Stomach (tissue), 9 donors: ENCODE results near the gene PHACTR3. TPM values are rescaled to one million over a fixed set of nuclear protein-coding genes. Genes with fewer than 3 reads are reported as not detected.

ENCODE experiments used
- DNase-seq, 2 donors: peaks; one replicate each; pipeline versions ENCODE4 v3.0.0 to v3.0.0-alpha.2; 2013 to 2019
- H3K27ac ChIP-seq, 5 donors: fragments of 200-600 bp in 4 of 5; sonication (generic) in 4 of 5; one replicate each; pipeline ENCODE4 v1.5.1; 2013 to 2019; ENCODE audit warnings: mild to moderate bottlenecking in 1 of 5, moderate library complexity in 1 of 5
- H3K27me3 ChIP-seq, 3 donors: fragments of 200-600 bp; sonication (generic); one replicate each; pipeline ENCODE4 v1.5.1; 2017 to 2019; ENCODE audit warnings: mixed run types in 1 of 3
- H3K36me3 ChIP-seq, 4 donors: fragments of 200-600 bp; sonication (generic); 1 replicate in 3 of 4; 2 replicates in 1 of 4; pipeline ENCODE4 v1.5.1; 2016 to 2019
- H3K4me1 ChIP-seq, 4 donors: fragments of 200-600 bp; sonication (generic); one replicate each; pipeline ENCODE4 v1.5.1; 2016 to 2019
- H3K4me3 ChIP-seq, 4 donors: fragments of 200-600 bp; sonication (generic) in 3 of 4; one replicate each; pipeline ENCODE4 v1.5.1; 2016 to 2019; ENCODE audit warnings: mild to moderate bottlenecking in 1 of 4
- H3K9me3 ChIP-seq, 4 donors: fragments of 200-600 bp; sonication (generic); one replicate each; pipeline ENCODE4 v1.5.1; 2016 to 2019
- CTCF ChIP-seq, 7 experiments: fragments of 450-650 bp in 4 of 7; fragments of 200-600 bp in 3 of 7; sonication (generic) in 3 of 7; IDR thresholded peaks; one replicate each; pipeline ENCODE4 v1.5.1; 2016 to 2019; ENCODE audit warnings: antibody characterized with exemption in 7 of 7, control low read depth in 2 of 7, mild to moderate bottlenecking in 1 of 7
- EP300 ChIP-seq: sonication (generic); formaldehyde crosslinking; IDR thresholded peaks from one replicate; pipeline ENCODE4 v1.6.1; 2017; ENCODE audit warnings: antibody characterized with exemption
- POLR2A ChIP-seq, 4 donors: fragments of 450-650 bp; IDR thresholded peaks; one replicate each; pipeline ENCODE4 v1.6.1; 2016; ENCODE audit warnings: antibody characterized with exemption in 4 of 4, control low read depth in 2 of 4, mild to moderate bottlenecking in 1 of 4, moderate library complexity in 1 of 4
- POLR2AphosphoS5 ChIP-seq, 3 donors: sonication (generic); formaldehyde crosslinking; IDR thresholded peaks; one replicate each; pipeline ENCODE4 v1.6.1; 2016; ENCODE audit warnings: antibody characterized with exemption in 3 of 3
- WGBS, 5 donors: extraction: QIAGEN DNeasy Blood & Tissue Kit in 3 of 5; methylation state at CpG; one replicate each; pipeline versions ENCODE4 v1.1.5 to v1.1.7; 2013 to 2018; 5-methylcytosine and 5-hydroxymethylcytosine counted together
- intact Hi-C: fragments of 100-400 bp; cut with DNase I; formaldehyde crosslinking; loops from one replicate; pipeline ENCODE4 v1.15.1; 2023; ENCODE audit warnings: low total_unique reads
- polyA plus RNA-seq, 3 donors: library from polyadenylated mRNA; stranded (reverse); fragments of 200-250 nt; gene quantifications; one replicate each; pipeline ENCODE4 v1.2.3, GENCODE V29; 2013
- total RNA-seq, 5 donors: library from RNA; depleted of rRNA; stranded (reverse); fragments of >200 nt; gene quantifications; one replicate each; pipeline versions ENCODE4 v1.1.0 to v1.2.3, GENCODE V29; 2014 to 2016
- donor health status: healthy with polysubstance abuse.
- donor health status: Bipolar disorder and iron deficiency.
- donor health status: healthy.

Gene PHACTR3
- total and polyA plus RNA-seq, 8 donors = 0.55 to 3.7 (median 3.2) TPM; not detected in 3

DNA sequence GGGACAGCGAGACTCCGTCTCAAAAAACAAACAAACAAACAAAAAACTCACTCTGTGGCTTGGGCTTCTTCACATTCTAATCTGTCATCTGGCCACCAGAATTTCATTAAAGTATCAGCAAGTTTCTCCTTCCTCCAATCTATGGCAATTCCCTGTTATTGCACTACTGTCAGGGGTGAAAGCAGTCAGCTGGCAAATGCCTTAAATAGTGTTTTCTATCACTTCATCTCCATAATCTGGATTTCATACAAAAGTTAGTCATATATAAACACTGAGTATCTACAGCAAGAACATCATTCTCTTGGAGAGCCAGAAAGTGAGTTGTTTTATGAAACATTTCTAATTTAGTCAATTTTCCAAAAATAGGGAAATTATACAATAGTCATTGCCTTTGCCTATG is 56.1 kb downstream of the PHACTR3 start:
- Histone ChIP-seq H3K4me3 (no peak overlapping the region), H3K9me3 (peaks cover 4 to 44% (median 35%) of the 10 kb centered on the region in 4 donors), H3K4me1 (no peaks in the 10 kb centered on the region), H3K27ac (no peak overlapping the region), H3K27me3 (peaks cover 0 to 44% (median 0%) of the 10 kb centered on the region in 3 donors), H3K36me3 (no peaks in the 10 kb centered on the region)
- WGBS, 5 donors = 67 to 84% (median 77%) methylated on average over 2 of the region's 2 CpGs
- TF ChIP-seq POLR2A (IDR thresholded peaks at IDR 0.05) (no peak), POLR2AphosphoS5 (IDR thresholded peaks at IDR 0.05) (no peak), CTCF (IDR thresholded peaks at IDR 0.05) (no peak), EP300 (no peak)
- no peak for DNase-seq
- intact Hi-C loops = no loop called here

- Histone ChIP-seq H3K36me3 (no peaks in the 10 kb centered on the region), H3K4me3 (no peak overlapping the region), H3K27me3 (peaks cover 0 to 51% (median 0%) of the 10 kb centered on the region in 3 donors), H3K4me1 (no peaks in the 10 kb centered on the region), H3K9me3 (peaks cover 4 to 41% (median 30%) of the 10 kb centered on the region in 4 donors), H3K27ac (no peak overlapping the region)
- intact Hi-C loops = no loop called here
- 56 to 62% (median 60%) methylated on average over 8 of the region's 8 CpGs for WGBS, 5 donors
- no peak for TF ChIP-seq POLR2A (IDR thresholded peaks at IDR 0.05)
- no peak for TF ChIP-seq POLR2AphosphoS5 (IDR thresholded peaks at IDR 0.05)
- TF ChIP-seq CTCF (IDR thresholded peaks at IDR 0.05) = no peak
- no peak for TF ChIP-seq EP300
- peak in 1 of 2 donors; percentile 16 for DNase-seq
These were observed 56.8 kb downstream of the PHACTR3 start for GRCh38 chr20:59661153-59661552.

GRCh38 chr20:59661621-59662020 is 57.3 kb downstream of the PHACTR3 start:
- Histone ChIP-seq H3K9me3 (peaks cover 4 to 36% (median 26%) of the 10 kb centered on the region in 4 donors), H3K4me3 (no peak overlapping the region), H3K4me1 (no peaks in the 10 kb centered on the region), H3K27ac (no peak overlapping the region), H3K36me3 (no peaks in the 10 kb centered on the region), H3K27me3 (peaks cover 0 to 52% (median 0%) of the 10 kb centered on the region in 3 donors)
- TF ChIP-seq POLR2AphosphoS5 (IDR thresholded peaks at IDR 0.05) = no peak
- TF ChIP-seq POLR2A (IDR thresholded peaks at IDR 0.05) = no peak
- no peak for TF ChIP-seq EP300
- DNase-seq = peak in 1 of 2 donors; percentile 9
- intact Hi-C loops = no loop called here
- WGBS, 5 donors = 57 to 69% (median 62%) methylated on average over 10 of the region's 10 CpGs

- DNase-seq = no peak
- Histone ChIP-seq H3K4me1 (no peaks in the 10 kb centered on the region), H3K36me3 (no peaks in the 10 kb centered on the region), H3K4me3 (no peak overlapping the region), H3K27me3 (peaks cover 0 to 52% (median 0%) of the 10 kb centered on the region in 3 donors), H3K27ac (no peak overlapping the region), H3K9me3 (peaks cover 4 to 30% (median 21%) of the 10 kb centered on the region in 4 donors)
- no peak for TF ChIP-seq POLR2AphosphoS5 (IDR thresholded peaks at IDR 0.05)
- no peak for TF ChIP-seq POLR2A (IDR thresholded peaks at IDR 0.05)
- TF ChIP-seq EP300 = no peak
- no peak for TF ChIP-seq CTCF (IDR thresholded peaks at IDR 0.05)
- intact Hi-C loops = no loop called here
- 49 to 68% (median 62%) methylated on average over 5 of the region's 5 CpGs for WGBS, 5 donors
These were observed 57.8 kb downstream of the PHACTR3 start for GRCh38 chr20:59662161-59662560.

DNA sequence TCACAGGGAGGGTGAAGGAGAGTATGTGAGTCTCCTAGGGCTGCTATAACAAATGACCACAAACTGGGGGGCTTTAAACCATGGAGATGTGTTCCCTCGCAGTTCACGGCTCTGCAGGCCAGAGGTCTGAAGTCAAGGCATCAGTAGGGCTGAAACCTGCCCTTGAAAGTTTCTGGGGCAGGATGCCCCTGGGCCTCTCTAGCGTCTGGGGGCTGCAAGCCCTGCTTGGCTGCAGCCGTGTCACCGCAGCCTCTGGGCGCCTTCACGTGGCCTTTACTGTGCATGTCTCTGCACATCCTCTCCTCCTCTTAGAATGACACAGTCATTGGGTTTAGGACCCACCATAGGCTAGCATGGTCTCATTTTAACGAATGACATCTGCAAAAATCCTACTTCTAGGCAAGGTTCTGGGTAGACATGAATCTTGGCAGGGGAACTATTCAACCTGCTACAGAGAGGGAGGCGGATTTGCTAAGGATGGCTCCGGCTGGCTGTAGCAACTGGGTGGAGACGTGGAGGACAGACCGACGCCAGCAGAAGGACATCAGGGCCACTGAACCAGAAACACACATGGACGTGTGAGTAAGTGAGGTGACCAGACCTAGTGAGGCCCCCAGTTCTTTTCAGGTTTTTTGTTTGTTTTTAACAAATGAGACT is 58.6 kb downstream of the PHACTR3 start:
- no peaks in the 10 kb centered on the region for H3K36me3 ChIP-seq
- TF ChIP-seq EP300 (no peak), CTCF (IDR thresholded peaks at IDR 0.05) (no peak), POLR2A (IDR thresholded peaks at IDR 0.05) (no peak), POLR2AphosphoS5 (IDR thresholded peaks at IDR 0.05) (no peak)
- DNase-seq = peak in 1 of 2 donors; percentile 8
- intact Hi-C loops = no loop called here
- no peaks in the 10 kb centered on the region for H3K4me1 ChIP-seq
- peaks cover 0 to 57% (median 0%) of the 10 kb centered on the region in 3 donors for H3K27me3 ChIP-seq
- peaks cover 0 to 22% (median 13%) of the 10 kb centered on the region in 4 donors for H3K9me3 ChIP-seq
- H3K27ac ChIP-seq = no peak overlapping the region
- no peak overlapping the region for H3K4me3 ChIP-seq
- WGBS, 5 donors = 85 to 88% (median 86%) methylated on average over 12 to 14 of the region's 14 CpGs
